ENCODE results near the gene ANK3.

DNA sequence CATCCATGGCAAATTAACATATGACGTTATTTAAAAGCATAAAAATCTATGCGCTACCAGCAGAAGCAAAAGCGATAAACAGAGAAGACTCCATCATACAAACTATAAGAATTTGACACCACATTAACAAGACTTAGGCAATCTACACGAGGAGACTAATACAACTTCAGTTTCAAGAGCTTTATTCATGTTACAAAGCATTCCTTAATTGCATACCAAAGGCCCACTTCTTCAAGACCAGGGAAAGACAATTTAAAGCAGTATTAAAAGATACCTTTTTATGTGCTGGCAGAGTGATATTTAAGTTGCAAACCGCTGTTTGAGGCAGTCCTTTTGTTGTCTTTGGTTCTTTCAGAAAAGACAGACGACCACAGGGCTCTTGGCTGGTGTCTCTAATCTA, 307.3 kb downstream of the ANK3 start:
- TF ChIP-seq POLR2A (IDR thresholded peaks at IDR 0.05), result no peak
- TF ChIP-seq, protein P1, sequence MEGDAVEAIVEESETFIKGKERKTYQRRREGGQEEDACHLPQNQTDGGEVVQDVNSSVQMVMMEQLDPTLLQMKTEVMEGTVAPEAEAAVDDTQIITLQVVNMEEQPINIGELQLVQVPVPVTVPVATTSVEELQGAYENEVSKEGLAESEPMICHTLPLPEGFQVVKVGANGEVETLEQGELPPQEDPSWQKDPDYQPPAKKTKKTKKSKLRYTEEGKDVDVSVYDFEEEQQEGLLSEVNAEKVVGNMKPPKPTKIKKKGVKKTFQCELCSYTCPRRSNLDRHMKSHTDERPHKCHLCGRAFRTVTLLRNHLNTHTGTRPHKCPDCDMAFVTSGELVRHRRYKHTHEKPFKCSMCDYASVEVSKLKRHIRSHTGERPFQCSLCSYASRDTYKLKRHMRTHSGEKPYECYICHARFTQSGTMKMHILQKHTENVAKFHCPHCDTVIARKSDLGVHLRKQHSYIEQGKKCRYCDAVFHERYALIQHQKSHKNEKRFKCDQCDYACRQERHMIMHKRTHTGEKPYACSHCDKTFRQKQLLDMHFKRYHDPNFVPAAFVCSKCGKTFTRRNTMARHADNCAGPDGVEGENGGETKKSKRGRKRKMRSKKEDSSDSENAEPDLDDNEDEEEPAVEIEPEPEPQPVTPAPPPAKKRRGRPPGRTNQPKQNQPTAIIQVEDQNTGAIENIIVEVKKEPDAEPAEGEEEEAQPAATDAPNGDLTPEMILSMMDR (IDR thresholded peaks at IDR 0.05), result no peak

Measured in testis (tissue), 2 donors.